B cell (primary cell): ENCODE results near the gene INSIG1. TPM values are rescaled to one million over a fixed set of nuclear protein-coding genes. Genes with fewer than 3 reads are reported as not detected.

Experiments
- ATAC-seq: fragments of 200-7000 bp; cut with Tn5 transposase; one replicate; pipeline ENCODE4 v1.10.0; 2021; ENCODE audit warnings: low read depth, mild to moderate bottlenecking, moderate number of reproducible peaks, moderate library complexity
- CTCF ChIA-PET: fragments of 350-600 bp; sonication (Branson Sonifier 250); formaldehyde crosslinking; loops from one replicate; lab custom pipeline; 2021; ENCODE audit warnings: antibody characterized with exemption, inconsistent platforms; lab: Charles Lee
- POLR2A ChIA-PET: fragments of 350-600 bp; sonication (Branson Sonifier 250); formaldehyde crosslinking; loops from one replicate; lab custom pipeline; 2021; ENCODE audit warnings: antibody characterized with exemption; lab: Charles Lee
- DNase-seq: peaks from one replicate; pipeline ENCODE4 v3.0.0; 2013
- H2AFZ ChIP-seq: 2 replicates; pipeline ENCODE4 v1.6.1; 2012; ENCODE audit warnings: mild to moderate bottlenecking, low read depth, low read length; ENCODE audit not compliant: insufficient read depth, poor library complexity, severe bottlenecking
- H3K27ac ChIP-seq, 2 donors: 1 replicate in 1 of 2; 2 replicates in 1 of 2; pipeline ENCODE4 v1.5.1; 2012 to 2013; ENCODE audit warnings: low read length in 2 of 2, mild to moderate bottlenecking in 2 of 2, moderate library complexity in 1 of 2
- H3K27me3 ChIP-seq, 4 experiments: fragments of 200-600 bp in 1 of 4; sonication (generic) in 1 of 4; replicated peaks in 1 of 4; 1 replicate in 2 of 4; 2 replicates in 2 of 4; pipeline versions ENCODE4 v1.6.1 to v1.7.0; 2013 to 2016; ENCODE audit warnings: low read length in 3 of 4, mild to moderate bottlenecking in 2 of 4, mixed read lengths in 1 of 4, moderate library complexity in 1 of 4; ENCODE audit not compliant: insufficient read depth in 4 of 4, control insufficient read depth in 3 of 4; ENCODE audit errors: control extremely low read depth in 1 of 4
- H3K36me3 ChIP-seq, 2 experiments: replicated peaks in 1 of 2; 1 replicate in 1 of 2; 2 replicates in 1 of 2; pipeline versions ENCODE4 v1.6.1 to v1.7.1; 2013; ENCODE audit warnings: low read length in 1 of 2; ENCODE audit not compliant: insufficient read depth in 2 of 2, control insufficient read depth in 1 of 2; ENCODE audit errors: control extremely low read depth in 1 of 2, extremely low read depth in 1 of 2
- H3K4me1 ChIP-seq, 2 donors: fragments of 200-600 bp in 1 of 2; sonication (generic) in 1 of 2; 1 replicate in 1 of 2; 2 replicates in 1 of 2; pipeline versions ENCODE4 v1.5.1 to v1.6.1; 2013 to 2017; ENCODE audit warnings: low read length in 2 of 2; ENCODE audit not compliant: control insufficient read depth in 2 of 2, insufficient read depth in 2 of 2
- H3K4me2 ChIP-seq: replicated peaks from 2 replicates; pipeline ENCODE3; 2012; ENCODE audit warnings: mild to moderate bottlenecking, low read depth, low read length; ENCODE audit not compliant: poor library complexity, severe bottlenecking
- H3K4me3 ChIP-seq, 5 experiments: fragments of 200-600 bp in 1 of 5; sonication (generic) in 1 of 5; 1 replicate in 3 of 5; 2 replicates in 2 of 5; pipeline versions ENCODE4 v1.5.1 to v1.7.0; 2011 to 2016; ENCODE audit warnings: low read length in 4 of 5, mild to moderate bottlenecking in 4 of 5, low read depth in 2 of 5, control low read depth in 1 of 5, moderate library complexity in 1 of 5; ENCODE audit not compliant: insufficient read depth in 1 of 5; ENCODE audit errors: control extremely low read depth in 1 of 5, extremely low read depth in 1 of 5
- H3K79me2 ChIP-seq: fragments of 200-600 bp; sonication (generic); one replicate; pipeline ENCODE4 v1.6.0; 2016; ENCODE audit warnings: low read length; ENCODE audit not compliant: control insufficient read depth, insufficient read depth
- H3K9ac ChIP-seq: fragments of 200-600 bp; sonication (generic); 2 replicates; pipeline ENCODE4 v1.6.1; 2017; ENCODE audit warnings: mild to moderate bottlenecking, low read length, moderate library complexity
- H3K9me3 ChIP-seq, 3 donors: one replicate each; pipeline versions ENCODE4 v1.6.1 to v1.7.1; 2013; ENCODE audit warnings: low read length in 2 of 3; ENCODE audit not compliant: control insufficient read depth in 2 of 3, insufficient read depth in 1 of 3; ENCODE audit errors: control extremely low read depth in 1 of 3
- H4K20me1 ChIP-seq: 2 replicates; pipeline ENCODE4 v1.6.0; 2012; ENCODE audit warnings: mild to moderate bottlenecking, low read length; ENCODE audit not compliant: insufficient read depth, control insufficient read depth, poor library complexity, severe bottlenecking
- H3K27ac Mint-ChIP-seq: one replicate; pipeline ENCODE4 v1.8.0; 2021; ENCODE audit warnings: mixed read lengths
- H3K27me3 Mint-ChIP-seq: one replicate; pipeline ENCODE4 v1.8.0; 2021; ENCODE audit warnings: mixed read lengths
- H3K4me1 Mint-ChIP-seq: one replicate; pipeline ENCODE4 v1.8.0; 2021; ENCODE audit warnings: mixed read lengths
- H3K4me3 Mint-ChIP-seq: one replicate; pipeline ENCODE4 v1.8.0; 2021; ENCODE audit warnings: mixed read lengths
- H3K9me3 Mint-ChIP-seq: one replicate; pipeline ENCODE4 v1.8.0; 2022; ENCODE audit warnings: mixed read lengths; ENCODE audit not compliant: insufficient read depth
- EZH2 ChIP-seq: IDR thresholded peaks from 2 replicates; pipeline ENCODE4 v1.6.1; 2012; ENCODE audit warnings: borderline replicate concordance, low read depth, mild to moderate bottlenecking, moderate library complexity, low read length; ENCODE audit not compliant: insufficient read depth, poor library complexity, severe bottlenecking
- WGBS: methylation state at CpG from one replicate; pipeline ENCODE4 v1.1.5; 2013; ENCODE audit warnings: missing lambda C conversion rate; ENCODE audit not compliant: insufficient coverage; 5-methylcytosine and 5-hydroxymethylcytosine counted together
- intact Hi-C: fragments of 100-400 bp; cut with micrococcal nuclease; formaldehyde crosslinking; loops from one replicate; pipeline ENCODE4 v1.10.0; 2022
- polyA plus RNA-seq: library from polyadenylated mRNA; depleted of rRNA; stranded (reverse); fragments of >200 nt; gene quantifications from 2 replicates; pipeline ENCODE4 v1.2.3, GENCODE V29; 2012
- total RNA-seq, 2 donors: library from RNA; stranded (reverse); fragments of 120-200 nt in 1 of 2; gene quantifications; 1 replicate in 1 of 2; 2 replicates in 1 of 2; pipeline versions ENCODE4 v1.2.3 to v1.2.4, GENCODE V29; 2013 to 2022
- TF ChIP-seq, protein P1 (sequence below): fragments of 200-600 bp; IDR thresholded peaks from one replicate; pipeline ENCODE4 v1.8.0; 2022; ENCODE audit warnings: antibody characterized with exemption, mild to moderate bottlenecking

Gene INSIG1
- total and polyA plus RNA-seq, 2 donors (not counting 1 experiment from before 2014, with no cell fraction given), result 32.2 to 56.2 TPM

DNA sequence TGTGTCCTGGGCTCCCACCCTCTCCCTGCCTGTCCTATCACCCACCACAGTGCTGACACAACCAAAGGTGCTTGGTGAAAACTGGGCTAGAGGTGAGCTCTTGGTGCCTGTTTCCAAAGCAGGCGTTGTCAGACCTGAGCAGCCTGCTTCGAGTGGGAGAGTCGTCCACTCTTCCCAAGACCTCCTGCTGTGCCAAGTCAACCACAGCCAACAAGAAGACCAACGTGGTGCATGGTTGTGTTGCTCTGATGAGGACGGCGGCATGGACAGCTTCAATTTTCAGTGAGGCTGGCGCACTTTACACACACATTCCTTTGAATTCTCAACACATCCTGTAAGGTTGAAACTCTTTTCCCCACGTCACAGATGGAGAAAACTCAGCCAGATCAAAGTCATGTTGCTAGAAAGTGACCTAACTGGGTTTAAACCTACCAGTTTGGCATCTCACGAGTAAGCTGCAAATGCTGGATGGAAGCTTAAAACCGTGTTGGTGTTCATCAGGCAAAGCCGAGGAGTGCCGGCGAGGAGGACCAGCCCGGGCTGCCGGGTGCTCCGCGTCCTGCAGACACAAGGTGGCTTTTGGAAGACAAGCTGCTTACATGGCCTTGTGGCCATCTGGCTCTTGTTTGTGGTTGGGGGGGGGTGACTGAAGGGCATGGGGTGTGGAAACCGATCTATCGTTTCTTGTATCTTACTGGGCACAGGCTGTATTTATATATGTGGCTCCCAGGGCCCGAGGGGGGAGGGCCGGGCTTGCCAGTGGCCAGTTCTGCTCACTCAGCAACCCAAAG lies 39.3 kb downstream of the INSIG1 start:
- Mint-ChIP-seq H3K27ac (no peak overlapping the region), H3K4me3 (no peak overlapping the region), H3K27me3 (peaks cover 14% of the 10 kb centered on the region), H3K4me1 (peaks cover 2% of the 10 kb centered on the region), H3K9me3 (no peaks in the 10 kb centered on the region)
- H3K36me3 ChIP-seq, result no peaks in the 10 kb centered on the region
- intact Hi-C loops, result no loop called here
- no peak overlapping the region for H2AFZ ChIP-seq
- POLR2A ChIA-PET, result no interaction called here
- no peak overlapping the region for H3K4me2 ChIP-seq
- H3K27me3 ChIP-seq, result peaks cover 0 to 13% (median 4%) of the 10 kb centered on the region in 4 experiments
- peaks cover 0 to 4% (median 0%) of the 10 kb centered on the region in 3 donors for H3K9me3 ChIP-seq
- CTCF ChIA-PET, result no interaction called here
- ATAC-seq, result no peak
- no peak for DNase-seq
- H3K4me1 ChIP-seq, result peaks cover 0 to 10% of the 10 kb centered on the region in 2 donors
- 89% methylated on average over 18 of the region's 21 CpGs for WGBS
- no peak overlapping the region for H3K9ac ChIP-seq
- no peaks in the 10 kb centered on the region for H4K20me1 ChIP-seq
- TF ChIP-seq, protein P1, sequence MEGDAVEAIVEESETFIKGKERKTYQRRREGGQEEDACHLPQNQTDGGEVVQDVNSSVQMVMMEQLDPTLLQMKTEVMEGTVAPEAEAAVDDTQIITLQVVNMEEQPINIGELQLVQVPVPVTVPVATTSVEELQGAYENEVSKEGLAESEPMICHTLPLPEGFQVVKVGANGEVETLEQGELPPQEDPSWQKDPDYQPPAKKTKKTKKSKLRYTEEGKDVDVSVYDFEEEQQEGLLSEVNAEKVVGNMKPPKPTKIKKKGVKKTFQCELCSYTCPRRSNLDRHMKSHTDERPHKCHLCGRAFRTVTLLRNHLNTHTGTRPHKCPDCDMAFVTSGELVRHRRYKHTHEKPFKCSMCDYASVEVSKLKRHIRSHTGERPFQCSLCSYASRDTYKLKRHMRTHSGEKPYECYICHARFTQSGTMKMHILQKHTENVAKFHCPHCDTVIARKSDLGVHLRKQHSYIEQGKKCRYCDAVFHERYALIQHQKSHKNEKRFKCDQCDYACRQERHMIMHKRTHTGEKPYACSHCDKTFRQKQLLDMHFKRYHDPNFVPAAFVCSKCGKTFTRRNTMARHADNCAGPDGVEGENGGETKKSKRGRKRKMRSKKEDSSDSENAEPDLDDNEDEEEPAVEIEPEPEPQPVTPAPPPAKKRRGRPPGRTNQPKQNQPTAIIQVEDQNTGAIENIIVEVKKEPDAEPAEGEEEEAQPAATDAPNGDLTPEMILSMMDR, result no peak
- TF ChIP-seq EZH2, result no peak
- no peaks in the 10 kb centered on the region for H3K79me2 ChIP-seq
- H3K27ac ChIP-seq, result no peak overlapping the region
- H3K4me3 ChIP-seq, result no peak overlapping the region

GRCh38 chr7:155337946-155338631 lies 40.4 kb downstream of the INSIG1 start:
- CTCF ChIA-PET, result no interaction called here
- H3K36me3 ChIP-seq, result no peaks in the 10 kb centered on the region
- no peaks in the 10 kb centered on the region for H4K20me1 ChIP-seq
- Mint-ChIP-seq H3K9me3 (no peaks in the 10 kb centered on the region), H3K27ac (no peak overlapping the region), H3K27me3 (peaks cover 14% of the 10 kb centered on the region), H3K4me3 (no peak overlapping the region), H3K4me1 (peaks cover 2% of the 10 kb centered on the region)
- no peak overlapping the region for H3K27ac ChIP-seq
- WGBS, result 90% methylated on average over 37 of the region's 37 CpGs
- POLR2A ChIA-PET, result no interaction called here
- H3K4me1 ChIP-seq, result peaks cover 0 to 10% of the 10 kb centered on the region in 2 donors
- no peak overlapping the region for H2AFZ ChIP-seq
- no peak for ATAC-seq
- no peak overlapping the region for H3K4me2 ChIP-seq
- intact Hi-C loops, result no loop called here
- TF ChIP-seq, protein P1, result no peak
- no peak for TF ChIP-seq EZH2
- H3K4me3 ChIP-seq, result no peak overlapping the region
- DNase-seq, result no peak
- H3K9ac ChIP-seq, result no peak overlapping the region
- peaks cover 0 to 13% (median 4%) of the 10 kb centered on the region in 4 experiments for H3K27me3 ChIP-seq
- H3K9me3 ChIP-seq, result peaks cover 0 to 4% (median 0%) of the 10 kb centered on the region in 3 donors
- no peaks in the 10 kb centered on the region for H3K79me2 ChIP-seq
